Activated CD8-positive, alpha-beta memory T cell treated with anti-CD3 and anti-CD28 coated beads, Interleukin-2, amount 50 U/mL, for 24 hours (primary cell): ENCODE data around the gene OPRM1.
"Not testable (repeated sequence)": the region's sequence is repeated elsewhere in the genome, so short reads cannot be mapped to it uniquely, and the experiment has no call there.

ENCODE experiments used
- DNase-seq: peaks from one replicate; pipeline ENCODE4 v3.0.0-alpha.2; 2020; ENCODE audit errors: extremely low read depth

The OPRM1 gene

GRCh38 chr6:154039231-154039842 is at the start of gene OPRM1:
OPRM1 (plus strand) TSS chr6:154039240; CDS start chr6:154039545, 305 bp downstream.
- DNase-seq, result no peak

- DNase-seq, result no peak
Measured at GRCh38 chr6:153989989-153990388, 49.1 kb upstream of the OPRM1 start.

DNA sequence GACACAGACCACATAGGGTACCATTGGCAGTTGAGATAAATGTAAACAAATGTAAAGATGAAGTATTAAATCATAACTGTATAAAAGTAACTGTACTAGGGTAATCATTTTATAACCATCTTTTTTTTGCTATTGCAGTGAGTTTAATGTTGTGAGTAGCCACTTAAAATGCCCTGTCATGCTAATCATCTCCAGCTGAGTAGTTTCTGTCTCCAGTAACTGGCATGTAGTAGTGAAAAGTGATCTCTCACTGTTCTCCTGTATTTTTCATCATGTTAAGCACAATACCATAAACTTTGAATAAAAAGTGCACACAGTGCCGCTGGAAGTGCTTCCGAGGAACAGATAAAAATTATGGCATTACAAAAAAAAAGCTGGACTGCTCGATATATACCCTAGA is 45.0 kb upstream of the OPRM1 start:
- no peak for DNase-seq

GRCh38 chr6:153994811-153995210 is 44.2 kb upstream of the OPRM1 start:
- no peak for DNase-seq

DNA sequence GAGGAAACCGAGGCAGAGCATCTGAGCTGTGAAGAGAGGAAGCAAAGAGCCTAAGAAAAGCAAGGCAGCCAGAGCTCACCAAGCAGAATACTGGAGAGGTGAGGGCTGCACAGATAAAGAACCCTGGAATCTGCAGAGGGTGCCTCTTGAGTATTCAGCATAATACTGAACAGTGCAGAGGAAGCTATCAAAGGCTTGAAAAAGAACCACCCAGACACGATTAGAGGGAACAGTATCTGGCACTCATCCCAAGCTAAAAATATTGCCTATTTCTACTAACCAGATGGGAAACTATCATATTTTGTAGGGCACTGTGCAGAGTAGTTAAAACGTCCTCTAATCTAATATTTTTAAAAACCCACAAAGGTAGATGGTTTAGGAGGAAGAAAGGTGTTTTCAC is 41.8 kb upstream of the OPRM1 start:
- no peak for DNase-seq

DNA sequence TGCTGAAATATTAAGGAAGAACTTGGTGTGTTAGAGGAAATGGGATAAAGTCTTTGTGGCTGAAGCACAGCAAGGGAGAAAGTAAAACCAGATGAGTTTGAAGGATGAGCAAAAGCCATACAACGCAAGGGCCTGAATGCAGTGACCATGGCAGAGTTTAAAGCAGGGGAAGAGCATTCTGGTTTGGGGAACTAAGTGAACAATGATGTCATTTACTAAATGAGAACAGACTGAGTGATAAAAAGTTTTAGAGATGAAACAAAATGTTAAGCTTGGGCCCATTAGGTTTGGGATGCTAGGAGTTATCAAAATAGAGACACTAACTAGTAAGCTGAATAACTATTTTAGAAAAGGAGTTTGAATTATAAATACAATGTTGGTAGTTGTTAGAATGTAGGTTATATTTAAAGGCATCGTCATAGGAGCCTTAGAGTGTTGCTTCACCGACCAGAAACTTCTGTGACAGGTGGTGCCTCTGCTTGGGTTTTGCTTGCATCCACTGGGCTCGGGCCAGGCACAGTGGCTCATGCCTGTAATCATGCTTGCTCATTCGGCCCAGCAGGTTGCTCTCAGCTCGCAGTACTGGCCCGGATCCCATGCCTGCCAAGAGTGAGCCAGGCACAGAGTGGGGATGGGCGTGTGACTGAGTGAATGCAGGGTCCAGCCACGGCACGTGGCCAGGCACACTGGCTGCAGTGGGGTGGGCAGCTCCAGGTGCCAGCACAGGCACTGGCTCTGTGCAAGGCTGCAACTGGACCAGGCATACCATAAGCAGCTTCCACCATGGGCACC is 37.4 kb upstream of the OPRM1 start:
- no peak for DNase-seq

DNA sequence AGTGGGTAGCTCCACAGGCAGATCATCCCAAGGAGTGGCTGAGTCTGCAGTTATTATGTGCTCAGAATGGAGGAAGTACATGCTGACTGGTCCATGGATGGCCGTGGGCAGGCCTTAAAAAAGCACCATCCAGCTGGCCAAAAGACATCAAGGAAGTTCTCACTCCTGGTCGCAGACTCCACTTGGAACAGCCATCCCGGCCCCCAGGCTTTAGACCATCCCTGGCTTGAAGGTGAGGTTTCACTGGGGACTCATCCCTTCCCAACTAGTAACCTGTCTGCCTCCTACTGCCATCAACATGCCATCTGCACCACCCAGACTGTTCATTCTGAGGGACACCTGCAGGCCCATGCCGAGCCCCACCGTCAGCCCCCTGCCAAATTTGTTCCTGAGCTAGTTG is 36.1 kb upstream of the OPRM1 start:
- DNase-seq, result no peak

DNA sequence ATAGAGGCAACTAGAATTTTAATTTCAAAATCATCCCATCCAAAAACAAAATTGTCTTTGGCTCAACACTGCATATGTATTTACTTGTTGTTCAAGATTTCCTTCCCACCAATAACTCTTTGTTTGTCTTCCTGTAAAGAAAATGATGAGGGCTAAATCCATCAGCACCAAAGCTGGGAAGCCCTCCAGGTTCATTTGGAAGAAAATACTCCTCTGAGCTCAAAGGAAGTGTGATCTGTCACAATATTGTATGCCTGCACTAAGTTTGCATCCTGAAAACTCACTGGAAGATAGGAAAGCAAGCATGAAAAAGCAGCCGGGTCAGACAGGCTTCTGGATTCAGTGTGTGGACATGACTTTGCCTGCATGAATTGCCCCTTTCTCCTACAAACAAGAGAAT is 28.7 kb upstream of the OPRM1 start:
- no peak for DNase-seq

GRCh38 chr6:154012852-154013251 is 26.2 kb upstream of the OPRM1 start:
- no peak for DNase-seq

DNA sequence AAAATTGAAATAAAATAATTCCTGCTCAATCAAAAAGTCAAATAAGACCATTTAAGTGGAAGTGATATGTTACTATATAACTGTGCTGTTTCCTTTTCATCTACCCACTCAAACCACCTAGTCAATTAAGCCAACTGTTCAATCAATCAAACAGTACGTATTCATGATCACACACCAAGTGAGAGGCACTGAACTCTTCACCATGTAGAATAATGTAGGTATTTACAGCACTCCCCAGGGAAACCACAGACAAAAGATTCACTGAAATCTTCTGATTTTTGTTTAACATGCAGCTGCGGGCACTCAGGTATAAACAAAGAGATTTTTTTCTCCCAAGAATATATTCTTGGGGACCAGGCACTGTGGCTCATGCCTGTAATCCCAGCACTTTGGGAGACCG is 21.3 kb upstream of the OPRM1 start:
- no peak for DNase-seq

- no peak for DNase-seq
Measured at GRCh38 chr6:154030646-154031045, 8.4 kb upstream of the OPRM1 start.

- no peak for DNase-seq
Measured at GRCh38 chr6:154041001-154041400, 2.0 kb downstream of the OPRM1 start.

GRCh38 chr6:154053141-154053540 is 14.1 kb downstream of the OPRM1 start:
- no peak for DNase-seq

GRCh38 chr6:154056536-154056935 is 17.5 kb downstream of the OPRM1 start:
- DNase-seq, result no peak

GRCh38 chr6:154057098-154057497 is 18.1 kb downstream of the OPRM1 start:
- no peak for DNase-seq

- no peak for DNase-seq
Measured at GRCh38 chr6:154058963-154059680, 20.1 kb downstream of the OPRM1 start.

- DNase-seq, result no peak
Measured at GRCh38 chr6:154060076-154060475, 21.0 kb downstream of the OPRM1 start.

GRCh38 chr6:154070041-154070440 is 31.0 kb downstream of the OPRM1 start:
- no peak for DNase-seq

DNA sequence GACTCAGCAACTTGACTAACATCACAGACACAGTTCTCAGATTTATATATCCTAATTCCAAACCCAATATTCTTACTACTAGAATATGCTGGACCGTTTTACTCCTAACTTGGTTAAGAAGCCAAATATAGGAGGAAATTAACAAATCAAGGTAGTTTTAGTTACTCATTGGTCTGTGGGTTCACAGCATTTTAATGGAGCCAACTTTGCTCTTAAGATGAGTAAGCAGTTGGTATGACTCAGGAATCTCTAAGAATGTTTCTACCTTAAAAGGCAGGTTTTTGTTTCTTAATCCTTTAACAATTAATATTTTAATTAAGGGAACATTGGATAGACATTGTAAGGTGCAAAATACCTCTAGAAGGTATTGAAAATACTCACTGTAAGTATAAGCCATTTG is 31.6 kb downstream of the OPRM1 start:
- no peak for DNase-seq

DNA sequence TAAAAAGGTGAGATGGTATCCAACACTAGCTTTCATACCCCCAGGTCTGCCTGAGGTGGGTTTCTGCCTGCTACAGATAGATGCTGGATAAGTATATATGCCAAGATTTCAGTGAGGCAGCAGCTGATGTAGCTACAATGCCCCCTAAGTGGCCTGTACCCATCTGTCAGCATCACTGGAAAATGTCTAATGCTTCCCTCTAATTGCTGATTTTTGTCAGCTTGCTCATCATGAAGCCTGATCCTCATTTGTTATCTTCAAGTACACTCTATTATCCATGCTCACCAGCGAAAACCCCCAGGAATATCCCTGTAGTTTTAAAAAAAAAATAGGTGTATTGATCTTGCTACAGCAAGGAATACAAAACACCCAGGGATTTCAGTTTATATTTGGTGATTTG is 32.2 kb downstream of the OPRM1 start:
- DNase-seq, result no peak

DNA sequence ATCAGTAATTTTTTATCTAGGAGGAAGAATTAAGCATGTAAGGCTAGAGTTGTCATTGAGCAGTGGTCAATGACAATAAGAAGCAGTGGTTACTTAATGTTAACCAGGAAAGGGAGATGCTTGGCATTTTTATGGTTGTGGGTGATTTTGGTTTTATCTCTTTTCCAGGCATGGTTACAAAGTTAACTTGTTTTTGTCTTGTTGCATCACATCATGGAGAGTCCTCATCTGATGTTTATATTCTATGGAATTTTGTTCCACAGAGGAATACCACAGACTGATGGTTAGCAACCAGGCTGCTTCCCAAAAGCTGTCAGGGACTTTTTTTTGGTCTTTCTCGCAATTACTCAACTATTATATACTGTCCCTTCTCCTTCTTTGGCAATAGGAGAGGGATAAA is 32.7 kb downstream of the OPRM1 start:
- no peak for DNase-seq

DNA sequence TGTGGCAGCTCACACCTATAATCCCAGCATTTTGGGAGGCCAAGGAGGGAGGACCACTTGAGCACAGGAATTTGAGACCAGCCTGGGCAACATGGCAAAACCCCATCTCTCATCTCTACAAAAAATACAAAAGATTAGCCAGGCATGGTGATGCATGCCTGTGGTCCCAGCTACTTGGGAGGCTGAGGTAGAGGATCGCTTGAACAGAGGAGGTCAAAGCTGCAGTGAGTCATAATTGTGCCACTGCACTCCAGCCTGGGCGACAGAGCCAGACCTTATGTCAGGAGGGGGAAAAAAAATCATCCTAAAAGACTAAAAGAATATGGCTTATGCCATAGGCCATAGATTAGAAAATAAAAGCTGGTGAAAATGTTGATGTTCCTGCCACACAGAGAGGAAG is 39.6 kb downstream of the OPRM1 start:
- DNase-seq, result not testable (repeated sequence)
